ENCODE results near the gene SLC6A2. TPM values are rescaled to one million over a fixed set of nuclear protein-coding genes. Genes with fewer than 3 reads are reported as not detected.

The SLC6A2 gene
- total and polyA plus RNA-seq, 2 of the 13 experiments (the other 11 are each of a cell fraction or from before 2014, with no cell fraction given), result 0.62 to 0.66 TPM

DNA sequence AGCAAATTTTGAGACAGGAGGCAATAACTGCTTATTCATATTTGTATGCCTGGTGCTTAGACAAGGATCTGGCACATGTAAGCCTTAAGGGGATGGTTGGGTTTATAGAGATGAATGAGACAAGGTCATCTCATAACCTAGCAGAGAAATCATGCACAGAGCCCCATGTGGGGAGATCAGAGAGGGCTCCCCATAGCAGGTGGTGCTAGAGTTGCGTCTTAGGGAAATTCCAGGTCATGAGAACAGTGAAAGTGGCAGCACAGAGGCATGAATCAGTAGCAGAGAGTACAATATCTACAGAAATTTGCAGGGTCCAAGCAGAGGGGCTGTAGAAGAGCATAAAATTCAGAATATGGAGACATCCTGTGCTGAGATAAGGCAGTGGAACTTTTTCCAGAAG lies 57.3 kb downstream of the SLC6A2 start:
- H3K79me2 ChIP-seq (ENCODE audit: insufficient read depth, low read length), result no peaks in the 10 kb centered on the region
- H2AFZ ChIP-seq (ENCODE audit: low read length), result no peak overlapping the region
- POLR2A ChIA-PET, result no interaction called here
- H3K36me3 ChIP-seq (replicated peaks in 1 of 2; ENCODE audit: control insufficient read depth in 1 of 2, insufficient read depth in 2 of 2, low read length in 2 of 2), result no peaks in the 10 kb centered on the region
- peaks cover 0 to 6% of the 10 kb centered on the region in 2 experiments; a peak in 2 of 5 replicates for H3K27me3 ChIP-seq (ENCODE audit: control insufficient read depth in 1 of 2, insufficient read depth in 2 of 2, low read length in 2 of 2)
- no TSS peak for BruUV-seq (replicated peaks)
- DNase-seq (ENCODE audit: low spot score) (no peak), ATAC-seq (no peak), FAIRE-seq (no peak)
- H3K4me3 ChIP-seq (replicated peaks in 1 of 3; ENCODE audit: insufficient read depth in 1 of 3, low read depth in 2 of 3, low read length in 3 of 3), result no peak overlapping the region
- H3K9ac ChIP-seq (ENCODE audit: insufficient read depth, low read depth, low read length), result no peak overlapping the region
- TF ChIP-seq ZNF547 (CRISPR knock-in tag; IDR thresholded peaks at IDR 0.05), result no peak
- TF ChIP-seq ATF7-NPFF (CRISPR knock-in tag; IDR thresholded peaks at IDR 0.05; ENCODE audit: low read depth), result no peak
- TF ChIP-seq, protein P1, sequence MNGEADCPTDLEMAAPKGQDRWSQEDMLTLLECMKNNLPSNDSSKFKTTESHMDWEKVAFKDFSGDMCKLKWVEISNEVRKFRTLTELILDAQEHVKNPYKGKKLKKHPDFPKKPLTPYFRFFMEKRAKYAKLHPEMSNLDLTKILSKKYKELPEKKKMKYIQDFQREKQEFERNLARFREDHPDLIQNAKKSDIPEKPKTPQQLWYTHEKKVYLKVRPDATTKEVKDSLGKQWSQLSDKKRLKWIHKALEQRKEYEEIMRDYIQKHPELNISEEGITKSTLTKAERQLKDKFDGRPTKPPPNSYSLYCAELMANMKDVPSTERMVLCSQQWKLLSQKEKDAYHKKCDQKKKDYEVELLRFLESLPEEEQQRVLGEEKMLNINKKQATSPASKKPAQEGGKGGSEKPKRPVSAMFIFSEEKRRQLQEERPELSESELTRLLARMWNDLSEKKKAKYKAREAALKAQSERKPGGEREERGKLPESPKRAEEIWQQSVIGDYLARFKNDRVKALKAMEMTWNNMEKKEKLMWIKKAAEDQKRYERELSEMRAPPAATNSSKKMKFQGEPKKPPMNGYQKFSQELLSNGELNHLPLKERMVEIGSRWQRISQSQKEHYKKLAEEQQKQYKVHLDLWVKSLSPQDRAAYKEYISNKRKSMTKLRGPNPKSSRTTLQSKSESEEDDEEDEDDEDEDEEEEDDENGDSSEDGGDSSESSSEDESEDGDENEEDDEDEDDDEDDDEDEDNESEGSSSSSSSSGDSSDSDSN (CRISPR knock-in tag; IDR thresholded peaks at IDR 0.05), result no peak
- no peak for TF ChIP-seq KAT2B (IDR thresholded peaks at IDR 0.05; ENCODE audit: borderline replicate concordance, low read depth, low read length)
- TF ChIP-seq ZNF24 (IDR thresholded peaks at IDR 0.05), result no peak
- TF ChIP-seq SMC3 (IDR thresholded peaks at IDR 0.05; ENCODE audit: low read length), result no peak
- no peak for TF ChIP-seq SMAD1 (CRISPR knock-in tag; IDR thresholded peaks at IDR 0.05; ENCODE audit: borderline replicate concordance, low read depth)
- H4K20me1 ChIP-seq (ENCODE audit: insufficient read depth, low read length), result no peaks in the 10 kb centered on the region
- no peaks in the 10 kb centered on the region for H3K9me3 ChIP-seq (ENCODE audit: low read length)
- intact Hi-C loops (cut with micrococcal nuclease; ENCODE audit: unreplicated experiment) (no loop called here), in situ Hi-C loops (cut with HindIII; ENCODE audit: extremely low pct_ligation_motif_present, low pct_unique_long_range_greater_than_20kb) (loop anchor here (5.0 kb wide), 1 partner anchor 129 kb away; no protein-coding TSS in a partner anchor)
- WGBS (ENCODE audit: low lambda C conversion rate), result 23% methylated on average over 1 of the region's 1 CpG
- CTCF ChIA-PET (ENCODE audit: low intra/inter-chr PET ratio, low total read pairs), result interaction anchor here (1.3 to 3.3 kb wide), 3 partner anchors 120 to 248 kb away, joined by 3 to 83 read pairs (median 14); partner anchors contain the start of gene CES1
- H3K27ac ChIP-seq (ENCODE audit: extremely low read length, insufficient read depth, low read length), result no peak overlapping the region
- H3K4me2 ChIP-seq (ENCODE audit: low read depth, low read length), result no peak overlapping the region
- peaks cover 8% of the 10 kb centered on the region; the same call in 1 of the 2 replicates for H3K4me1 ChIP-seq (ENCODE audit: insufficient read depth, low read length)
